Iris pigment epithelial cell (primary cell): Measurements from ENCODE around the gene YKT6.

ENCODE experiments used
- DNase-seq: peaks from one replicate; pipeline ENCODE4 v3.0.0-alpha.2; 2011; ENCODE audit warnings: low read depth

Gene YKT6

DNA sequence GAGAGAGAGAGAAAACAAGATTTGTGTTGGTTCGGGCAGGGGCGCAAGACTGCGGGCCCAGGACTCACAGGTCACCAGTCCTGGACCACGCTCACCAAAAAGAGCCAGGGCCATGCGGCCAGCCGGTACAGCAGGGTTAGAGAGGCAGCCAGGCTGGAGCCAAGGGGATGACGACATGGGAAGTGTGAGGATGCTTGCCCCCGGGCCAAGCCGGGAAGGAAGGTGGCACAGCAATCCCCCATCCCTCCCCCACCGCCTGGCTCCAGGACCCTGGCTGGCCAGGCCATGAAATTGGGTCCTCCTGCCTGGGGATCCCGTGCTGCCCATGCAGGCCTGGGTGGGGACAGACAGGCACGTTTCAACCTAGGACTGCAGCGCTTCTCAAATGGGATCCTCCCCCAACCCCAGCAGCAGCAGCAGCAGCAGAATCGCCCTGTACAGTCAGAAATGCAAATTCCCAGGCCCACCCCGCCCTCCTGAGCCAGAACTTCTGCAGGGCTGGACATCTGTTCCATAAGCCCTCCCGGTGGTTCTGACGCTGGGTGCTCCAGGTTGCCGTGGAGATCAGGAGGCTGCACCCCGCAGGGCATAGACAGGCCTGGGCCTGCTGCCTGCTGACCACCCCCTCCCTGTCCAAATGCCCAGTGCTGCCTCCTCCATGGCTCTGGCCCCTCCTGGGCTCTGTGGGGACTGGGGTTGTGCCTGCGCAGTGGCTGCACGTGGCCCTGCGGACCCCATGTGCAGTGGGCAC, 35.0 kb downstream of the YKT6 start:
- DNase-seq = no peak

DNA sequence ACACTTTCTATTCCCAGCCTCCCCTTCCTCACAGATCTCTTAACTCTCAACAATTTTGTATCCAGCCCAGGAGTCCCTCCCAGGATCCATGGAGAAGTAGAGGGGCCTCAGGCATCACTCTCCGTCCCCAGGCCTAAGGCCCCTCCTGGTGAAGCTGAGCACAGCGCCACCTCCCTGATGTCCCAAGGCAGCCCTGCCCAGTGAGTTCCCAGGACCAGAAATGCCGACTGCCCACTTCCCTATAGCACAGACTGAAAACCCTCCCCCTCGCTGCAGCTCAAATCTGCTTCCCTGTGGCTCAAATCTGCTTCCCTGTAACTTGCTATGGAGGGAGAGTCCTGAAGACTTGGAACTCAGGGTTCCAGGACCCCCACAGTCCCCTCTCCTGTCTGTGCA, 35.6 kb downstream of the YKT6 start:
- no peak for DNase-seq

DNA sequence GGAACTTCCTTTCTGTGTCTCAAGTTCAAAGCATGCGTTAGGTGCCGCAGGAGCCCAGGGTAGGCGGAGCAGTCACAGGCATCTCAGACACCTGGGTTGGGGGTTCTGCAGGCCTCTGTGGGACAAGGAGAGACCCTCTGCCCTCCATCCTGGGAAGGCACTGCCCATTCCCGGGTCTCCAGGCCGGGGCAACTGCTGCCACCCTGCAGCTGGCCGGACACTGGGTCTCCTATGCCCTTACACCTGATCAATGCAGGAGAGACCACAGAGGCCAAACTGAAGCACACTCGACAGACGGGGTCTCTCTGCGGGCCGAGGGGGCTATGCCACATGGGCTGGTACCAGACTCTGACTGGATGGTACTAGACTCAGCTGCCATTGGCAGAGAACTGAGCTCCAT, 36.9 kb downstream of the YKT6 start:
- no peak for DNase-seq

DNA sequence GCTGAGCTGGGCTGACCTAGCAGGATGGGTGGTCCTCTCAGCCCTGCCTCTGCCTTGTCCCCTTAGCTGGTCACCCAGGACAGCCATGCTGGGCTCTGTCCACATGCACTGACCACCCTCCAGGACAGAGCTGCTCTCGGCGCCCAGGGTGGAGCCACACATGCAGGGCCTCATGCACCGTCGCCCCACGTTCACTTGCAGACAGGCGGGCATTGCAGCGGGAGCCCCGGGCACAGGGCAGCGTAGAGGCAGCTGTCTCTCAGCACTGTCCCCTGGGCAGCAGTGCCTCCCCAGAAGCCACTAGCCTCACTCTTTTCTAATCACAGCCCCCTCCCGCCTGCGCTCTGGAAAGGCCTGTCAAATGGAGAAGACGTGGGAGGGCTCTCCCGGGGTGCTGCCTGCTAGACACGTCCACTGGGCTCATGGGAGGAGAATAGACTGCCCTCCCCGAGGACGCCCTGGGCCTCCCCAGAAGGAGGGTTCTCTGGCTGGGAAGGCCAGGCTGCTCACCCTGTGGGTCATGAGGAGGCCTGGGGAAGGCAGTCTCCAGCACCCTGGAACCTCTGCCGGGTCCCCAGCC, 37.4 kb downstream of the YKT6 start:
- DNase-seq = no peak

DNA sequence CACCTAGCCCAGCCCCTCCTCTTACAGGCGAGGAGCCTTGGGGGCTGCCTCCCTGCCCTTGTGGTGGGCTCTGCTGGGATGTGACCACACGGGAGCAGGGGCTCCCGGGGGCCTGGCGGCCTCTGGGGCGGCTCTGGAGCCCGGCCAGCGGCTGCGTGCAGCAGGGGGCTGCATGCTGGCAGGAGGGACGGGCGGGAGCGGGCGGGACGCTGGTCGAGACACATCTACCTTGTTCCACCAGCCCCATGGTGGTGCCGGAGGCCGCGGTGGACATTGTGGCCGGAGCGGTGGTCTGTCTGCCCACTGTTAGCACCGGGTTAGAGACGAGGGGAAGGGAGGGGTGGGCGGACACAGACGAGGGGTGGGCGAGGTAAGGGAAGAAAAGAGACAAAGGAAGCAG, 38.6 kb downstream of the YKT6 start:
- DNase-seq = no peak

DNA sequence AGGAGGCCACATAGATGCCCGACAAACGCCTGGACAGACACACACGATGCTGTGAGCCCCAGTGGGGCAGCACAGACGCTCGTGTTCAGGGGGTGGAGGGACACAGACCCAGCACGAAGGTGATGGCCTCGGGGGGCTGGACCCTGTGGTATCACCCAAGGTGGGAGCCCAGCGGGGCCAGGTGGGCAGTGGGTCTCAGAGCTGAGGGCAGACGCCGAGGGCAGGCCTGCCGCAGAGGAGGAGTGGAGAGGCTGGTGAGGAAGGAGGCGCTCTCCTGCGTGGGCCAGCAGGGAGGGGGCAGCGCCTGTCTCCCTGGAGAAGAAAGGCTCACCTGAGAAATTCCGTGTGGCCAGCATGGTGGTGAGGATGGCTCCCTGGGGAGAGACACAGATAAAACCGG, 39.6 kb downstream of the YKT6 start:
- no peak for DNase-seq

DNA sequence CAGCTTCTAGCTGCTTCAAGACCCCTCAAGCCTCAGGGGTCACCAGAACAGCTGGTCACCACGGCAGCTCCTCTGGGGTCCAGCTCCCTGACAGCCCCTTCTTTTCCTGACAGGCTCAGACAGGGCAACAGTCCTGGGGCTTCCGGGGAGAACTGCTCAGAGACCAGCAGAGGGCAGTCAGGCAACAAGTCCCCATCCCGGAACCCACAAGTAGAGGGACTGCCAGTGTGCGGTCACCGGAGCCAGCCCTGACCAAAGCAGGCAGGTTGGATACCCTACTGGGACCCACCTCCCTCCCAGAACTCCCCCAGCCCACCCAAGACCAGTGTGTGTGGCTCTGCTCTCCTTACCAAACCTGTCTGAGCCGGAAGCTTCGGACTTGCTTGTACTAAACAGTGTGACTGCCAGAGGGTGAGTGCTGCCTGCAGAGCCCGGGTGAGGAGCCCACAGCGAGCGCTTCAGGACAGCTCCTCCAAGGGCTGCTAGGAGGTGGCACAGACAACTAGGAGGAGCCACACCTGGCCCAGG, 40.3 kb downstream of the YKT6 start:
- DNase-seq = peak; percentile 77

DNA sequence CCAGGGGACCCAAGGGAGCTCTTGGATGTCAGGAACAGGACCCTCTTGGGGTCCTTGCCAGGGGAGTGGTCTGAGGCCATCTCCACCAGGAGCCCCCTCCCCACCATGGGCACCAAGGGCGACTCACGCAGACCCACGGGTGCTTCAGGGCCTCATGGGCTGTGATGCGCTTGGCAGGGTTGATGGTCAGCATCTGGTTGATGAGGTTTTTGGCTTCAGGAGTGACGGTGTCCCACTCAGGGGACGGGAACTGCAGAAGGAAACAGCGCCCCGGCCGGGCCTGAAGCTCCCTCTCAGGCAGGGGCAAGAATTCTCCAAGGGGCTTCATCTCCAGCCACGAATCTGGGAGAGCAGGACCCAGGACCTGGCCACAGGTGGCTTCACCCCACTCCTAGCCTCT, 41.3 kb downstream of the YKT6 start:
- no peak for DNase-seq

DNA sequence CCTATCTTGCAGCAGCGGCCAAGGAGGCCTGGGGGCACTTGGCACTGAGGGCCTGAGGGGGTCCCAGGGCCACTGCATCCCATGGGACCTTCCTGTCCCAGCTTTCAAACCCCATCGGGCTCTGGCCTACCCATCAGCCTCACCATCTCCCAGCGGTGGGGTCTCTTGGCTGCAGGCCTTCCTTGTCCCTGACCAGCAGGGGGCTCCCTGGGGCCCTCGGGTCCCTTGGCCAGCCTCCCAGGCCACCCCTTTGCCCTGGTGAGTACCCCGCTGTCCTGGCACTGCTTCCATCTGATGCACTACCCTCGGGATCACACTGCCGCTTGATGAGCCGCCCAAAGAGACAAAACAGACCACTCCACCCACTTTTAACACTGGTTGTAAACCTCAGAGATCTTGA, 43.5 kb downstream of the YKT6 start:
- no peak for DNase-seq

DNA sequence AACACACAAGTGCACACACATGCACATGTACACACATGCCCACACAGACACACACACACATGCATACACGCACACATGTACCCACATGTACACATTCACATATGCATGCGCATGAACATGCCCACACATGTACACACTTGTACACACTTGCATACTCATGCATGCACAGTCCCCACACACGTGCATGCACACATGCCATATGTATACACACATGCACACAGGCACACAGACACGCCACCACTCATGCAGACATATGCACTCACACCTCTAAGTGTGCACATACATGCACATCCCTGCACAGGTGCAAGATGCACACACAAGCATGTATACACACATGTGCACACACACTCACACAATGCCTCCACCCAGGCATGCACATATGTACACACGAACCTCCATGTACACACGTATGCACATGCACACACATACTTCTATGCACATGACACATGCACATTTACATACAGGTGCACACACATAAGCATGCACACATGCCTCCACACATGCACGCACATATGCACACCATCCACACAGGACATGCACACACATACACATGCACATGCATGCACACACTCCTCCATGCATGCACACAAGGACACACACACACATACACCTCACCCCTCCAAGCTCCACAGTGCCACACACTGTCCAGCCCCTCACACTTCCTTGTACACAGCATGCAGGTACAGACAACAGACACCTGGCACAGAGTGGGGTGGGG, 45.8 kb downstream of the YKT6 start:
- no peak for DNase-seq

DNA sequence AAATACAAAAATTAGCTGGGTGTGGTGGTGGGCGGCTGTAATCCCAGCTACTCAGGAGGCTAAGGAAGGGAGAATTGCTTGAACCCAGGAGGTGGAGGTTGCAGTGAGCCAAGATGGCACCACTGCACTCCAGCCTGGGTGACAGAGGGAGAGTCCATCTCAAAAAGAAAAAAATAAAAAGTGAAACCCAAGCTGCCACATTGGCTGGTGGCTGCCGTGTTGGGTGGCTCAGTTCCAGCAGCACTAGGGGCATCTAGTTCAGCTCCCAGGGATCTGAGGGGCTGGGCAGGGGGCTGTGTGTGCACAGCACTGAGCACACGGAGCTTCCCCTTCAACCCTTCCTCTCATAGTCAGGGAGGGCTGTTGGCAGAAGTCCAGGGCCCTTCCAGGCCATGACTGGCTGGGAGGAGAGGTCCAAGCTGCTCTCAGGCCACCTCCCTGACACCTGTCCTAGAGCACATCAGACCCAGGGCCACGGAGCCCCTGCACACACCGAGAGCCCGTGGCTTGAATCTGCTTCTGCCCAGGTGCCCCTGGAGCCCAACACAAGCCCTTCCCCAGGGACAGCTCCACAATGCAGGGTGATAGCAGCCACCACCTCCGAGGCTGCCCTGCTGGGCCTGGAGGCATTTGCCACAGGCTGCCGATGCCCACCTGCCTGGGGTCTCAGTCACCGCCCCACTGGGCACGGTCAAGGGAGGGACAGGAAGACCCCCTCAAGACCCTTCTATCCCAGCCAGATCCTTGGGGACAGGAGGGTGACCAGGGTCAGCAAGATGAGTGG, 47.3 kb downstream of the YKT6 start:
- no peak for DNase-seq

DNA sequence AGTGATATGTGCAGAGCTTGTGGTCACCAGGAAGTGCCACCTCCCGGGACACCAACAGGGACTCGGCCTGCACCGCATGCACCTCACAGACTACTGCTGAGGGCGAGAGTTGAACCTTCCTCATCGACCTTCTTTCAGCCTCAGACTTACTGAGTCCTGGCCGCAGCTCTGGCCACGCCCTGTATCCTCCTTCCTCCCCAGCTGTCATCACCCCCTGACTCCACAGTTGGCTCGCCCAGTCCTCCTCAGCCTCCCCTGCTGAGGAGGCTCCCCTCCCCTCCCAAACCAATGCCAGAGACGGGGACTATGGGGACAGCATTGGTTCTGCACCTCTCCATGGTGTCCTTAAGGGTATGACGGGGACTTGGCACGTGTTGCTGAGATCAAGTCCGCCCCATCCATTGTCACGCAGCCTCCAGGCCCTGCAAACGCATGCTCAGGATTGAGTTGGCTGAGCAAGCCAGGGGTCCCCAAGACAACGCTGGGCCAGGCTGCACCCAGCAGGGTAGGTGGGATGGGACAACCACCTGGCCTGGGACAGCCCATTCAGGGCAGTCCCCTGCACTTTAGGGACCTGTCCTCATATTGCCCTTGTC, 49.0 kb downstream of the YKT6 start:
- DNase-seq = no peak

DNA sequence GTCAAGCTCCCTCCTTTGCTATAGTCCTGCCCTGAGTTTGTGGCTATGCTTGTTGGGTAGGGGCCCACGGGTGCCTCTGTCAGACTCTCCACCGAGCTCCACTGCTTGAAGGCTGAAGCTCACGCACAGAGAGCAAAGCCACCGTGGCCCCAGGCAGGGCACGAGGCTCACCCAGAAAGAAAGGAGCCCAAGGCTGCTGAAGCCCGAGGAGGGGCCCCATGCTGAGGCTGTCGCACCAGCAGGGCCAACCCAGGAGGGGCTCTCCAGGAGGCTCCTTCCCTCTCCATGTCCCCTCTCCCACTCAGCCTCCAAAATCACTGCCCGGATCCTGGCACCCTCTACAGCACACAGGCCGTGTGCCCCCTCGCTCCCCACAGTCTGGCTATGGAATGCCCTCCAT, 50.5 kb downstream of the YKT6 start:
- DNase-seq = no peak

DNA sequence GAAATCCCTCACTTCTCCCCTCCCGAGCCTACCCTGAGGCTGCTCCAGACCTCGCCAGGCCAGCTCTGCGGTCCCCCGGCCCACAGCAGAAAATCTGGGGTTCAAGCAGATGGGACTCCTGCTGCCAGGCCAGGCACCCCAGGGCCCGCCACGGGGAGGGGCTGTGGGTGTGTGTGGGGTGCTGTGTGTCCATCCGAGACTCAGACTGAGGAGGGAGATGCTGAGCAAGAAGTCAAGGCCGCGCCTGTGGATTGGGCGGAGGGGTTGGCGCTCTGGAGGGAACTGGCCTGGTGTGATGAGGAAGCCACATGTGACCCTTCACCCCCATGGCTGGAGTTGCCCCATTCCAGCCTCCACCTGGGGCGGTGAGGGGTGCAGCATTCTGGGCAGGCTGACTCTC, 51.1 kb downstream of the YKT6 start:
- DNase-seq = no peak

DNA sequence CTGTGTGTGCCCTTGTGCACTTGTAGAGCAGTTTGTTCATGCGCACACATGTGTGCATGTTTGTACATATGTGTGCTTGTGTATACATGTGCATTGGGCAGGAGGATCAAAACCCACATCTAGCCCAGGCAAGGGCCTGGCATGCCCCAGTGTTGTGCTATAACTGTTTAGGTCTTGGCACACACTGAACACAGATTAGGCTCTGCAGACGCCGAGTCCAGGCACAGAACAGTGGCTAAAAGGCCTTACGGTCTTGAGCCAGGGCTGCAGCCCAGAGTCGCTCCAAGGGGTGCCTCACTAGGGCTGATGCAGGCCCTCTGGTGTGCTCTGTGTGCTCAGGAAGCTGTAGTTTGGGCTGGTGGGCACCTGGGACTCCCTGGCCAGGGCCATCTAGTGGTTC, 55.7 kb downstream of the YKT6 start:
- no peak for DNase-seq

DNA sequence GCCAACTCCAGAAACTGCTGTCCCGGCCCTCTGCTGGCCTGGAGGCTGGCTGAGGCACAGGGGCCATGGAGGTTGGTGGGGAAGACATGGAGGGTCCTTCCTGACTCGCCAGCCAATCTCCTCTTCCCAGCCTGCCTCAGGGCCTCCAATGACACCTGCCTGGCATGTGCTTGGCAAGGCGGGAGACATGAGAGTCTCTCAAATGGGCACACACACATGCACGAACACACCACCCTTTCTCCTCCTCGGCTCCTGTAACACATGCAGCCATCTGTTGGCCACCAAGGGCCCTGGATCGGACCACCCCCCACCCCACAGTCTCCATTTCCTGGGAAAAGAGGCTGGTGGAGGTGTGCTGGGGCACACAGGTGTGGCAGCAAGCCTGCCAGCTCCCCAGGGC, 56.4 kb downstream of the YKT6 start:
- DNase-seq = no peak

DNA sequence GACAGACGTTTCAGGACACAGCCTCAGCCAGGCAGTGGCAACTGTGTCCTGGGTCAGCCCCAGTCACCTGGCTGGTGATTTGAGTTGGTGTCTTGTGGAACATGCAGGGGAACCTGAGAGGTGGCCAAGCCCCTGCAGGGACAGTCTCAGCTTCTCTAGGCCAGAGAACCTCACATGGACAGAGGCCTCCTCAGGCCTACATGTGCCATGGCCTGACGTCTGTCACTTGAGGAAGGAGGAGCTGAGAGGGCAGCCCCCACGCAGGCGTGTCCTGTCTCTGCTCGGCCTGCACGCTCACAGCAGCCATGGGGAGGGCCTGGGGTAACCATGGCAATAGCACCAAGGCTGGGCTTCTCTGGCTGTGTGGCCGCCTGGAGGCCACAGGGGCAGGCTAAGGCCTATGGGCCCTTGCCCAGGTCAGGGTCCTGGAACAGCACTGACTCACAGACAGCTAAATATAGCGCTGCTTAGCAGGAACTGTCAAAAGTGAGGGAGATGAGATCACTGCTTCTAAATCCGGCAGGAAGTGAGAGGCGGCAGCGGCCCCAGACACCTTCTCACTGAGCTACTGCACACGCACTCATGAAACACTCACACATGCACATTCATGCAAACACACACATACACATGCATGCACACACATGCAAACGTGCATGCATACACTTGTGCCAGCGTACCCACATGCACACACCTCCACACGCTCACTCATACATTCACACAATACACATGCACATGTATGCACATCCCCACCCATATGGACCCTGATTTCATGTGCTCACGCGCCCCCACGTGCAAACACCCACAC, 57.0 kb downstream of the YKT6 start:
- DNase-seq = peak; percentile 92

DNA sequence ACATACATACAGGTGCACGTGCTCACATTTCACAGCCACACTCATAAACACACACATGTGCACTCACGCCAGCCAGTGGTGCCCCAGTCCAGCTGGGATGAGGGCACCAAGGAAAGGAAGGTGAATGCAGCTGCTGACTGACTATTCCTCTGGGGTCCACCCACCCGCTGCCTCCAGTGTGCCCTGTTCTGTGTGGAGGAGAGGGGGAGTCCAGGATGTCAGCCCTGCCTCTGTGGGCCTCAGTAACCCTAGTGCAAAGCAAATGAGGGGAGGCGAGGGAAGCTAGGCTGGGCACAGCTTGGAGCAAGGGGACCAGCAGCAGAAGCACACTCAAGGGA, 57.6 kb downstream of the YKT6 start:
- DNase-seq = no peak

DNA sequence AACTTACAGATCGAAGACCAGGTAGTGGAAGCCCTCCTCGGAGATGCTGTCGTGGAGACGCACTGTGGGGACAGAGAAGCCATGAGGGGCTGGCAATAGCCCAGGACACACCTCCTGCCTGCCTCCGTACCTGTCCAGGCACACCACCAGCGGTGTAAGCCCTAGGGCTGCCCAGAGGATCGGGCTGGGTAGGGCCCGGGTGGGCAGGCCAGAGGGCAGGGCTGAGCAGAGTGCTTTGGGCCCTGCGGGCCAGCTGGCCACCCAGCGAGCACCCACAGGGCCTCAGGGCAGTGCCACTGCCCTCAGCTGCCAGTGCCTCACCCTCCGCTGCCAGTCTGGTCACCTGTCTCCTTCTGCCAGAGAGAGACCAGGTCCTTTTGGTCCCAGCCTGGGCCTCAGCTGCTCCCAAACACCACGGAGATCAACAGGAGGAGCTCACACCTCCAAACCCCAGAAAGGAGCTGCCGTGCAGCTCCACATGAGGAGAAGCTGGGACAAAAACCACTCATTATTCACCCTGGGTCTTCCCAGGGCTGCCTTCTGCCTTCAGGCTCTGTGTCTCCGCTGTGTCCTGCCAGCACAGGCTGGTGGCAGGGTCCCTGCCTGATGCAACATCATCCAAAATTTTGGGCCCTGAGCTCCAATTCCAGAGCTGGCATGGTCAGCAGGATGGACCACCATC, 58.2 kb downstream of the YKT6 start:
- DNase-seq = peak; percentile 7

DNA sequence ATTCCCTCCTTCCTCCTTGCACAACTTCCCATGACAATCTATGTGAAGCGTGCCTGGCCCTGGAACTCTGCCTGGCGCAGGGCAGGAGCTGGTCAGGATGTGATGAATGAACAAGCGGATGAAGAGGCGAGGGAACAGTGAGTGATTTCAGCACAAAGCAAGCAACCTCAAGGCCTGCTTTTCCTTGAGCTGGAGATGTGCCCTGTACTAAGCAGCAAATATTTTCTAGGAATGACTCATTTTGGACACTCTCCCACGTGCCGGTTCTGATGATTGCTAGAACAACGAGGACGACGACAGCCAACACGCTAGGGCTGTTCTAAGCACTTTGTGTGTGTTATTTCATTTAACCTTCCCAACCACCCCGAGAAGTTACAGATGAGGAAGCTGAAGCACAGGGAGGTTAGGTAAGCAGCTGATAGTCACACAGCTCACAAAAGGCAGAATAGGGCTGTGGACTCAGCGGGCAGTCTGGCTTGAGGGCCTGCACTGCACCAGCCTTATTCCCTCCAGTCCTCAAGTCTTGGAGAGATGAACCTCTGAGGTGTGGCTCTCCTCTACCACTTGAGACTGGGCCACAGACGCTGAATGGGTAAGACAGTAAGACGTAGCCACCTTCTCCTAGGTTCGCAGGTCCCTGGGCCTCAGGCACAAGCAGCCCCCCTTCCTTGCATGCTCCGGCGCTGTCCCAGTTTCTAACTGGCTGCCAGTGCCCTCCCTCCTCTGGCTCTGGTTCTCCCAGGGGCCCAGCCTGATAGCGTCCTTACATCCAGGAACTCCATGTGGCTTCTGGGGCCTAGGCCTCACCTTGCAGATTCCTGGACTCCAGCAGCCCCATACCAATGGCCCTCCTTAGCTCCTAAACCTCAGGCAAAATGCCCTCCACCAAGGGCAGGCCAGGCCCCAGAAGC, 59.0 kb downstream of the YKT6 start:
- DNase-seq = peak; percentile 95
